Measurements from ENCODE around the gene FZD4. TPM values are rescaled to one million over a fixed set of nuclear protein-coding genes. Genes with fewer than 3 reads are reported as not detected.
"Not testable (repeated sequence)": the region's sequence is repeated elsewhere in the genome, so short reads cannot be mapped to it uniquely, and the experiment has no call there.

The FZD4 gene
- total RNA-seq, 2 donors from 2014 or later, result 42.4 to 49.1 TPM

- intact Hi-C loops (cut with DNase I), result loop anchor here in 1 of 2 donors (5.0 kb wide), 1 partner anchor 341 kb away; no protein-coding TSS in a partner anchor
- no peak for DNase-seq (ENCODE audit: low spot score)
Observed at GRCh38 chr11:86941077-86941870, 13.9 kb downstream of the FZD4 start.

GRCh38 chr11:86940122-86940777, 14.9 kb downstream of the FZD4 start:
- DNase-seq (ENCODE audit: low spot score), result peak; percentile 82
- intact Hi-C loops (cut with DNase I), result loop anchor here in 1 of 2 donors (5.0 kb wide), 1 partner anchor 342 kb away; no protein-coding TSS in a partner anchor

- intact Hi-C loops (cut with DNase I), result loop anchor here in 1 of 2 donors (10.0 kb wide), 1 partner anchor 346 kb away; no protein-coding TSS in a partner anchor
- DNase-seq (ENCODE audit: low spot score), result no peak
Observed at GRCh38 chr11:86938900-86939880, 16.0 kb downstream of the FZD4 start.

GRCh38 chr11:86938203-86938899, 16.8 kb downstream of the FZD4 start:
- intact Hi-C loops (cut with DNase I), result loop anchor here in 1 of 2 donors (10.0 kb wide), 1 partner anchor 346 kb away; no protein-coding TSS in a partner anchor
- no peak for DNase-seq (ENCODE audit: low spot score)

GRCh38 chr11:86937193-86937806, 17.9 kb downstream of the FZD4 start:
- intact Hi-C loops (cut with DNase I), result loop anchor here in 1 of 2 donors (10.0 kb wide), 1 partner anchor 348 kb away; no protein-coding TSS in a partner anchor
- not testable (repeated sequence) for DNase-seq (ENCODE audit: low spot score)

- intact Hi-C loops (cut with DNase I), result loop anchor here in 1 of 2 donors (10.0 kb wide), 1 partner anchor 350 kb away; no protein-coding TSS in a partner anchor
Observed at GRCh38 chr11:86934926-86935579, 20.1 kb downstream of the FZD4 start.

GRCh38 chr11:86934582-86934900, 20.7 kb downstream of the FZD4 start:
- intact Hi-C loops (cut with DNase I), result loop anchor here in 1 of 2 donors (10.0 kb wide), 1 partner anchor 350 kb away; no protein-coding TSS in a partner anchor

More at GRCh38 chr11:86934926-86935579, 20.1 kb downstream of the FZD4 start:
- no peak for DNase-seq (ENCODE audit: low spot score)

GRCh38 chr11:86933891-86934581, 21.2 kb downstream of the FZD4 start:
- intact Hi-C loops (cut with DNase I), result loop anchor here in 1 of 2 donors (10.0 kb wide), 1 partner anchor 351 kb away; no protein-coding TSS in a partner anchor
- no peak for DNase-seq (ENCODE audit: low spot score)

More at GRCh38 chr11:86934582-86934900, 20.7 kb downstream of the FZD4 start:
- DNase-seq (ENCODE audit: low spot score), result no peak

- intact Hi-C loops (cut with DNase I), result loop anchor here in 1 of 2 donors (10.0 kb wide), 1 partner anchor 352 kb away; no protein-coding TSS in a partner anchor
- DNase-seq (ENCODE audit: low spot score), result no peak
Observed at GRCh38 chr11:86932924-86933875, 22.0 kb downstream of the FZD4 start.

GRCh38 chr11:86932259-86932585, 23.0 kb downstream of the FZD4 start:
- intact Hi-C loops (cut with DNase I), result loop anchor here in 1 of 2 donors (10.0 kb wide), 1 partner anchor 353 kb away; no protein-coding TSS in a partner anchor

GRCh38 chr11:86931548-86932258, 23.5 kb downstream of the FZD4 start:
- intact Hi-C loops (cut with DNase I), result loop anchor here in 1 of 2 donors (10.0 kb wide), 1 partner anchor 353 kb away; no protein-coding TSS in a partner anchor
- no peak for DNase-seq (ENCODE audit: low spot score)

More at GRCh38 chr11:86932259-86932585, 23.0 kb downstream of the FZD4 start:
- no peak for DNase-seq (ENCODE audit: low spot score)

- no peak for DNase-seq (ENCODE audit: low spot score)
- intact Hi-C loops (cut with DNase I), result loop anchor here in 1 of 2 donors (10.0 kb wide), 1 partner anchor 354 kb away; no protein-coding TSS in a partner anchor
Observed at GRCh38 chr11:86930957-86931547, 24.1 kb downstream of the FZD4 start.

GRCh38 chr11:86926975-86927374, 28.2 kb downstream of the FZD4 start:
- intact Hi-C loops (cut with DNase I), result no loop called here
- DNase-seq (ENCODE audit: low spot score), result no peak

- intact Hi-C loops (cut with DNase I), result loop anchor here in 1 of 2 donors (5.0 kb wide), 1 partner anchor 57 kb away; no protein-coding TSS in a partner anchor
- DNase-seq (ENCODE audit: low spot score), result no peak
Observed at GRCh38 chr11:86923999-86924766, 31.0 kb downstream of the FZD4 start.
